Duodenal mucosa (tissue), 2 donors: ENCODE measurements around the gene TGFBR1.

ENCODE experiments used
- H3K27ac ChIP-seq: one replicate; pipeline ENCODE4 v1.7.0; 2013; ENCODE audit warnings: low read depth, low read length
- H3K27me3 ChIP-seq, 2 donors: one replicate each; pipeline ENCODE4 v1.7.0; 2013; ENCODE audit warnings: low read length in 2 of 2, control low read depth in 1 of 2; ENCODE audit not compliant: insufficient read depth in 2 of 2, control insufficient read depth in 1 of 2
- H3K36me3 ChIP-seq, 2 donors: one replicate each; pipeline ENCODE4 v1.7.0; 2013; ENCODE audit warnings: low read length in 2 of 2, control low read depth in 1 of 2; ENCODE audit not compliant: insufficient read depth in 2 of 2, control insufficient read depth in 1 of 2
- H3K4me1 ChIP-seq, 2 donors: one replicate each; pipeline ENCODE4 v1.7.0; 2013; ENCODE audit warnings: low read length in 2 of 2, control low read depth in 1 of 2; ENCODE audit not compliant: insufficient read depth in 2 of 2, control insufficient read depth in 1 of 2
- H3K4me3 ChIP-seq, 2 donors: one replicate each; pipeline ENCODE4 v1.7.0; 2013; ENCODE audit warnings: low read length in 2 of 2, low read depth in 1 of 2
- H3K9ac ChIP-seq, 2 donors: one replicate each; pipeline ENCODE4 v1.7.0; 2013; ENCODE audit warnings: low read length in 2 of 2, low read depth in 1 of 2
- H3K9me3 ChIP-seq, 2 donors: one replicate each; pipeline ENCODE4 v1.7.0; 2013; ENCODE audit warnings: low read length in 2 of 2, control low read depth in 1 of 2; ENCODE audit not compliant: control insufficient read depth in 1 of 2

TGFBR1 gene

DNA sequence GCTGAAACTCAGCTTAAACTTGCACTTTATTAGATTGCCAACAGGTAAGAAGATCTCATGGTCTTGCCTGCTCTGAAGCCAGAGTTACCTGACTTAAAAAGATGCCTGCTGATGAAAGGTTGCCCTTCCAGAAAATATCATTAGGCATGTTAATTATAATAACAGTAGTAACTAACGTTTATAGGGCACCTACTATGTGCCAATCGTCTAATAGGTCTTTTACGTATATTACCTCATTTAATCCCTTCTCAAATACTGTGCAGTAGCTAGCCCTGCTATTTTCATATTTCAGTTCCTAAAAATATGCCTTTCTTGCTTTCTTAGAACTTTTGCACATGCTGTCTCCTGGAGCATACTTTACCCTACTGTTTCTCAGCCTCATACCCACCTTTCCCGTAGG lies 40.1 kb downstream of the TGFBR1 start:
- Histone ChIP-seq H3K4me1 (no peaks in the 10 kb centered on the region), H3K4me3 (no peak overlapping the region), H3K27me3 (no peaks in the 10 kb centered on the region), H3K36me3 (peaks cover 31 to 58% of the 10 kb centered on the region in 2 donors), H3K27ac (no peak overlapping the region), H3K9me3 (no peaks in the 10 kb centered on the region), H3K9ac (no peak overlapping the region)

DNA sequence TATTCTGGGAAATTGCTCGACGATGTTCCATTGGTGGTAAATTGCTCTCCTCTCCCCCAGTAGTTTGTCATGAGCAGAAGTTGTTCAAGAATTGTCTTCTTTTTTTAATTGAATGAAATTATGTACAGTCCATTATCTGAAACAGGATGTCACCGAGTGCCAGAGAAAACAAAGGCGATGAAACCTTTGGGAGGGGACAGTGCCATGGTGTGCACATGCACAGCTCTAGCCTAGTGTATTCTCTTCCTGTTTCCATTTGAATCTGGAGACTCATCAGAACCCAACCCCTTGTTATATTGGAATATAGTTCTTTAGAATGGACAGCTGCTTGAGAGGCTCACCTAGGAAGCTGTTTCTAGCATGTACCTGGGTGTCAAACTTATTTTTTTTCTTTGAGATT lies 41.7 kb downstream of the TGFBR1 start:
- peaks cover 32 to 58% of the 10 kb centered on the region in 2 donors for H3K36me3 ChIP-seq
- H3K9ac ChIP-seq = no peak overlapping the region
- H3K27me3 ChIP-seq = no peaks in the 10 kb centered on the region
- H3K4me1 ChIP-seq = no peaks in the 10 kb centered on the region
- H3K4me3 ChIP-seq = no peak overlapping the region
- no peaks in the 10 kb centered on the region for H3K9me3 ChIP-seq
- H3K27ac ChIP-seq = no peak overlapping the region

DNA sequence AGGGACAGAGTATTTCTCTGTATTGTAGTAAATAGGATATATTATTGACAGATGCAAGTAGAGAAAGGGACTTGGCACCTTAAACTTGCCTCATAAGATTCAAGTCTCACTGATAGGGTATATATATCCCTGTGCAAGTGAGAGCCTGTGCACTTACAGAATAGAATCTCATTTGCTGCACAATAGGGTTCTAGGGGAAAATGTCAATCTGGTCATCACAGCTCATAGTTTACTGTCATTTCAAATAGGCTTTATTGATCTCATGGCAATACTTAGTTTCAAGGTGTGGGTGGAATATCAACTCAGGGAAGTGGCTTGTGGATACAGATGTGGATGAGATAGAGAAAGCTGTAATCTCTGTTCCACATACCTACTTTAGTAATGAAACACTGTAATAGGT lies 42.3 kb downstream of the TGFBR1 start:
- Histone ChIP-seq H3K27ac (no peak overlapping the region), H3K4me1 (no peaks in the 10 kb centered on the region), H3K9ac (no peak overlapping the region), H3K4me3 (no peak overlapping the region), H3K9me3 (no peaks in the 10 kb centered on the region), H3K27me3 (no peaks in the 10 kb centered on the region), H3K36me3 (peaks cover 38 to 57% of the 10 kb centered on the region in 2 donors)

DNA sequence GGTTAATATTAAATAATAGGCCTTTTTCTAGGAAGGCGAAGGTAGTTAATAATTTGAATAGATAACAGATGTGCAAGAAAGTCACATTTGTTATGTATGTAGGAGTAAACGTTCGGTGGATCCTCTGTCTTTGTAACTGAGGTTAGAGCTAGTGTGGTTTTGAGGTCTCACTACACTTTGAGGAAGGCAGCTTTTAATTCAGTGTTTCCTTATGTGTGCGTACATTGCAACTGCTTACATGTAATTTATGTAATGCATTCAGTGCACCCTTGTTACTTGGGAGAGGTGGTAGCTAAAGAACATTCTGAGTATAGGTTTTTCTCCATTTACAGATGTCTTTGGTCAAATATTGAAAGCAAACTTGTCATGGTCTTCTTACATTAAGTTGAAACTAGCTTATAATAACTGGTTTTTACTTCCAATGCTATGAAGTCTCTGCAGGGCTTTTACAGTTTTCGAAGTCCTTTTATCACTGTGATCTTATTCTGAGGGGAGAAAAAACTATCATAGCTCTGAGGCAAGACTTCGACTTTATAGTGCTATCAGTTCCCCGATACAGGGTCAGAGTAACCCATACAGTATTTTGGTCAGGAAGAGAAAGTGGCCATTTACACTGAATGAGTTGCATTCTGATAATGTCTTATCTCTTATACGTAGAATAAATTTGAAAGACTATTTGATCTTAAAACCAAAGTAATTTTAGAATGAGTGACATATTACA lies 45.7 kb downstream of the TGFBR1 start:
- Histone ChIP-seq H3K4me1 (no peaks in the 10 kb centered on the region), H3K36me3 (peaks cover 33 to 35% of the 10 kb centered on the region in 2 donors), H3K27me3 (no peaks in the 10 kb centered on the region)

DNA sequence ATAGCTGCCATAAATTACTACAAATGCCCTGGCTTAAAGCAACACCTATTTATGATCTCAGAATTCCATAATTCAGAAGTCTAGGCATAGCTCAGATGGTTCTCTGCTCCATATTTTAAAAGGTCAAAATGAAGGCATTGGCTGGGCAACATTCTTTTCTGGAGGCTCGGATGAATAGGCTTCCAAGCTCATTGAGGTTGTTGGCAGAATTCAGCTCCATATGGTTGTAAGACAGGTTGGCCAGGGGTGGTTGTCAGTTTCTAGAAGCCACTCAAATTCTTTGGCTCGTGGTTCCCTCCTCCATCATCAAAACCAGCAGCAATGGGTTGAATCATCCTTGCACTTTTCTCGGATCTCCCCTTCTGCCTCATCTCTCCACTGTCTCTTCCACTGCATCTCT lies 49.4 kb downstream of the TGFBR1 start:
- no peak overlapping the region for H3K27ac ChIP-seq
- H3K4me1 ChIP-seq = no peaks in the 10 kb centered on the region
- H3K9ac ChIP-seq = no peak overlapping the region
- no peaks in the 10 kb centered on the region for H3K9me3 ChIP-seq
- H3K36me3 ChIP-seq = peaks cover 0 to 11% of the 10 kb centered on the region in 2 donors
- no peaks in the 10 kb centered on the region for H3K27me3 ChIP-seq
- H3K4me3 ChIP-seq = no peak overlapping the region

More for the DNA sequence above, 45.7 kb downstream of the TGFBR1 start:
- no peak overlapping the region for H3K27ac ChIP-seq
- H3K4me3 ChIP-seq = no peak overlapping the region
- no peak overlapping the region for H3K9ac ChIP-seq
- H3K9me3 ChIP-seq = no peaks in the 10 kb centered on the region

DNA sequence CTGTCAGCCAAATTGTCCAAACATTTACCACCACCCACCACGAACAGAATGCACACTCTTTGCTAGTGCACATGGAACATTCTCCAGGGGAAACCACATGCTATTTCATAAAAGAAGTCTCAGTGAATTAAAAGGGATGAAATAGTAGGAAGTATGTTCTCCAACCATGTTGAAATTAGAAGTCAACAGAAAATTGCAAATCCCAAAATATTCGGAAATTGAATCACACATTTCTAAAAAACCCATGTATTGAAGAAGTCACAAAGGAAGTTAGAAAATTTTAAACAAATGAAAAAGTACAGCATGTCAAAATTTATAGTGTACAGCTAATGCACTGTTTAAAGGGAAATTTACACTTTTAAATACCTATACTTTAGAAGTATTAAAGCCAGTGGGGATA lies 50.8 kb downstream of the TGFBR1 start:
- H3K36me3 ChIP-seq = peaks cover 0 to 11% of the 10 kb centered on the region in 2 donors
- H3K4me3 ChIP-seq = no peak overlapping the region

DNA sequence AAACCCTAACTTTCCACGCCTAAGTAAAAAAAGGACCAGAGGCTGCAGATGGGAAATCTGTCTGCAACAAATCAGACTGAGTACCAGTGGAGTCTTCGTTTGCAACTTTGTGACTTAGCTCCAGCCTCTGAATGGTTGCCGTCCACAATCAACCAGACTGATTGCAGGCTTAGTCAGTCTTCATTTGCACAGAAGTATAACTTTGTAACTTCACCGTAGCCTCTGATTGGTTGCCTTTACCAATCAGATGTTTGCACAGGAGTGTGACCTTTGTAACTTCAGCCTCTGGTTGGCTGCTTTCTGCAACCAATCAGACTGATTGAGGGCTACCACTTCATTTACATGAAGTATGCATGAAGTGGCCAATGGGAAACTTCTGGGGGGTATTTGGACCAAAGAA lies 53.7 kb downstream of the TGFBR1 start:
- Histone ChIP-seq H3K36me3 (peaks cover 0 to 2% of the 10 kb centered on the region in 2 donors), H3K4me3 (no peak overlapping the region), H3K27me3 (no peaks in the 10 kb centered on the region), H3K4me1 (no peaks in the 10 kb centered on the region), H3K9ac (no peak overlapping the region), H3K27ac (no peak overlapping the region), H3K9me3 (no peaks in the 10 kb centered on the region)

More for the DNA sequence above, 50.8 kb downstream of the TGFBR1 start:
- Histone ChIP-seq H3K4me1 (no peaks in the 10 kb centered on the region), H3K27ac (no peak overlapping the region), H3K9me3 (no peaks in the 10 kb centered on the region), H3K27me3 (no peaks in the 10 kb centered on the region), H3K9ac (no peak overlapping the region)

DNA sequence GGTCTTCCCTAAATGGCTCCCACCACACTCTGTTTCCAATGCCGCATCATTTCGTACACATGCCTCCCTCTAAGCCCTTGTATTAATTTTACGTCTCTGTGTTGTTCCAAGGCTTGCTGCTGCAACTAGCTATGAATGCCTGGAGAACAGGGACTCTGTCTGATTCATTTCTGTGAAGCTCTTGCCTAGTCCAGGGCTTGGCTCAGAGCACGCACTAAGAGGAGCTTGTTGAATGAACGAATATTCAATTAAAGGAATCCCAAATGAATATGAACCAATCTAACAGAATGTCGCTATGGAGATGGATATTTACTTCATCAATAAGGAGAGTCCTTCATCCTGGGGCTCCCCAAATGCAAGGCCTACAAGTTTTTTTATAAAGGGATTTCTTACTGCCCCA lies 55.3 kb downstream of the TGFBR1 start:
- Histone ChIP-seq H3K9me3 (no peaks in the 10 kb centered on the region), H3K4me1 (no peaks in the 10 kb centered on the region), H3K27ac (no peak overlapping the region), H3K27me3 (no peaks in the 10 kb centered on the region), H3K9ac (no peak overlapping the region), H3K4me3 (no peak overlapping the region), H3K36me3 (no peaks in the 10 kb centered on the region)

DNA sequence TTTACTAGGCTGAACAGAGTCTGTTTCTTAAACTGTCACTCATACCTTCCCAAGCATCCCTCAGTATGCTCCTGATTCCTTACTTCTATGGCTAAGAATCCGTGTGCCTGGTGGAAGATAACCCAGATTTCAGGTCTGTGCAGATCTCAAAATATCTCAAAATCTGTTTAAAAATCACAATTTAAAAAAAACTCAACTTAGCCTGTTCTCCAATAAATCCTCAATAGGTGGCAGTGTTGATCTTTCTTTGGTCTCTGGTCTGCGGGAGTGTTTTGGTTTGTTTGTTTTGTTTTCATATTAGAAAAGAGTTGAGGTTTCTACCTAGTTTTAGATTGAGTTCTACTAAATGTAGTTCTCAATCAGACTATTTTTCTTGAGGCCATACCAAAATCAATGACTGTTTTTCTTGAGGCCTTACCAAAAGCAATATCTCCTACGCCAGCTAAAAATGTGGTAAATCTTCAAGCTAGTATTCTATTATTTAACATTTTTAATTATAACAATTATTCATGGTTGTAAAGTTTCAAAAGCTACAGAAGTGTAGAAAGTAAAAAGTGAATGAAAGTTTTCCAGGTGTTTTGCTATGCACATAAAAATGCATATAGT lies 57.9 kb downstream of the TGFBR1 start:
- H3K27me3 ChIP-seq = no peaks in the 10 kb centered on the region
- no peak overlapping the region for H3K4me3 ChIP-seq
- no peak overlapping the region for H3K9ac ChIP-seq
- no peak overlapping the region for H3K27ac ChIP-seq
- H3K9me3 ChIP-seq = no peaks in the 10 kb centered on the region
- no peaks in the 10 kb centered on the region for H3K4me1 ChIP-seq
- no peaks in the 10 kb centered on the region for H3K36me3 ChIP-seq

DNA sequence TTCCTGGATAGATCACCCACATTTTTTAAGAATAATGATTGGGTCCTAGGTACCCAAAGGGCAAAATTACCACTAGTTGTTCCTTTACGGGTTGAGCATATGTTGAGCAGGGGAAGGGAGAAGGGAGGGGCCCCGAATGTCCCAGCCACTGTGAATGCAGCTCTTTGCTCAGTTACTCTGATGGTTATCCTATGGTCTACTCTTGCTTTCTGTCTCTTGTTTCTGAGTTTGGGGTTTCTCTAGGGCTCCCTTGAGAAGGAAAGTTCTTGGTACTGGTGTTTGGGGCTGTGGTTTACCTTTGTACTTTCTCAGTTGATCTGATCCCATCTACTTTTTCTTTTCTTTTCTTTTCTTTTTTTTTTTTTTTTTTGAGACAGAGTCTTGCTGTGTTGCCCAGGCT lies 61.2 kb downstream of the TGFBR1 start:
- Histone ChIP-seq H3K4me1 (no peaks in the 10 kb centered on the region), H3K36me3 (no peaks in the 10 kb centered on the region), H3K27me3 (no peaks in the 10 kb centered on the region), H3K4me3 (no peak overlapping the region), H3K9ac (no peak overlapping the region), H3K9me3 (no peaks in the 10 kb centered on the region), H3K27ac (no peak overlapping the region)
